Stomach (tissue), 9 donors: ENCODE results near the gene ADGRE3. TPM values are rescaled to one million over a fixed set of nuclear protein-coding genes. Genes with fewer than 3 reads are reported as not detected.
A peak's percentile ranks its signal among the peaks of the same experiment; 100 is the strongest.

Source experiments
- DNase-seq, 2 donors: peaks; one replicate each; pipeline versions ENCODE4 v3.0.0 to v3.0.0-alpha.2; 2013 to 2019
- H3K27ac ChIP-seq, 5 donors: fragments of 200-600 bp in 4 of 5; sonication (generic) in 4 of 5; one replicate each; pipeline ENCODE4 v1.5.1; 2013 to 2019; ENCODE audit warnings: mild to moderate bottlenecking in 1 of 5, moderate library complexity in 1 of 5
- H3K27me3 ChIP-seq, 3 donors: fragments of 200-600 bp; sonication (generic); one replicate each; pipeline ENCODE4 v1.5.1; 2017 to 2019; ENCODE audit warnings: mixed run types in 1 of 3
- H3K36me3 ChIP-seq, 4 donors: fragments of 200-600 bp; sonication (generic); 1 replicate in 3 of 4; 2 replicates in 1 of 4; pipeline ENCODE4 v1.5.1; 2016 to 2019
- H3K4me1 ChIP-seq, 4 donors: fragments of 200-600 bp; sonication (generic); one replicate each; pipeline ENCODE4 v1.5.1; 2016 to 2019
- H3K4me3 ChIP-seq, 4 donors: fragments of 200-600 bp; sonication (generic) in 3 of 4; one replicate each; pipeline ENCODE4 v1.5.1; 2016 to 2019; ENCODE audit warnings: mild to moderate bottlenecking in 1 of 4
- H3K9me3 ChIP-seq, 4 donors: fragments of 200-600 bp; sonication (generic); one replicate each; pipeline ENCODE4 v1.5.1; 2016 to 2019
- CTCF ChIP-seq, 7 experiments: fragments of 450-650 bp in 4 of 7; fragments of 200-600 bp in 3 of 7; sonication (generic) in 3 of 7; IDR thresholded peaks; one replicate each; pipeline ENCODE4 v1.5.1; 2016 to 2019; ENCODE audit warnings: antibody characterized with exemption in 7 of 7, control low read depth in 2 of 7, mild to moderate bottlenecking in 1 of 7
- EP300 ChIP-seq: sonication (generic); formaldehyde crosslinking; IDR thresholded peaks from one replicate; pipeline ENCODE4 v1.6.1; 2017; ENCODE audit warnings: antibody characterized with exemption
- POLR2A ChIP-seq, 4 donors: fragments of 450-650 bp; IDR thresholded peaks; one replicate each; pipeline ENCODE4 v1.6.1; 2016; ENCODE audit warnings: antibody characterized with exemption in 4 of 4, control low read depth in 2 of 4, mild to moderate bottlenecking in 1 of 4, moderate library complexity in 1 of 4
- POLR2AphosphoS5 ChIP-seq, 3 donors: sonication (generic); formaldehyde crosslinking; IDR thresholded peaks; one replicate each; pipeline ENCODE4 v1.6.1; 2016; ENCODE audit warnings: antibody characterized with exemption in 3 of 3
- WGBS, 5 donors: extraction: QIAGEN DNeasy Blood & Tissue Kit in 3 of 5; methylation state at CpG; one replicate each; pipeline versions ENCODE4 v1.1.5 to v1.1.7; 2013 to 2018; 5-methylcytosine and 5-hydroxymethylcytosine counted together
- intact Hi-C: fragments of 100-400 bp; cut with DNase I; formaldehyde crosslinking; loops from one replicate; pipeline ENCODE4 v1.15.1; 2023; ENCODE audit warnings: low total_unique reads
- polyA plus RNA-seq, 3 donors: library from polyadenylated mRNA; stranded (reverse); fragments of 200-250 nt; gene quantifications; one replicate each; pipeline ENCODE4 v1.2.3, GENCODE V29; 2013
- total RNA-seq, 5 donors: library from RNA; depleted of rRNA; stranded (reverse); fragments of >200 nt; gene quantifications; one replicate each; pipeline versions ENCODE4 v1.1.0 to v1.2.3, GENCODE V29; 2014 to 2016
- donor health status: healthy with polysubstance abuse.
- donor health status: Bipolar disorder and iron deficiency.
- donor health status: healthy.

ADGRE3 gene
- total and polyA plus RNA-seq, 8 donors = 0.55 TPM; not detected in 7

GRCh38 chr19:14676762-14677161 is 2.1 kb upstream of the ADGRE3 start:
- TF ChIP-seq POLR2AphosphoS5 (IDR thresholded peaks at IDR 0.05) (no peak), POLR2A (IDR thresholded peaks at IDR 0.05) (no peak), CTCF (IDR thresholded peaks at IDR 0.05) (no peak), EP300 (no peak)
- Histone ChIP-seq H3K27me3 (peaks cover 0 to 36% (median 8%) of the 10 kb centered on the region in 3 donors), H3K4me3 (no peak overlapping the region), H3K36me3 (no peaks in the 10 kb centered on the region), H3K9me3 (no peaks in the 10 kb centered on the region), H3K27ac (no peak overlapping the region), H3K4me1 (no peaks in the 10 kb centered on the region)
- DNase-seq = no peak
- WGBS, 5 donors = 81 to 86% (median 85%) methylated on average over 10 of the region's 10 CpGs
- intact Hi-C loops = no loop called here

GRCh38 chr19:14673088-14673487 is 1.6 kb downstream of the ADGRE3 start:
- H3K4me3 ChIP-seq = no peak overlapping the region
- DNase-seq = no peak
- TF ChIP-seq EP300 (no peak), POLR2A (IDR thresholded peaks at IDR 0.05) (no peak), CTCF (IDR thresholded peaks at IDR 0.05) (no peak), POLR2AphosphoS5 (IDR thresholded peaks at IDR 0.05) (no peak)
- peaks cover 0 to 44% (median 8%) of the 10 kb centered on the region in 3 donors for H3K27me3 ChIP-seq
- peaks cover 0 to 20% (median 19%) of the 10 kb centered on the region in 4 donors for H3K9me3 ChIP-seq
- intact Hi-C loops = no loop called here
- no peak overlapping the region for H3K27ac ChIP-seq
- H3K4me1 ChIP-seq = no peaks in the 10 kb centered on the region
- no peaks in the 10 kb centered on the region for H3K36me3 ChIP-seq
- 63 to 84% (median 68%) methylated on average over 1 of the region's 1 CpG for WGBS, 5 donors

- no peak for DNase-seq
- WGBS, 5 donors = 82 to 91% (median 85%) methylated on average over 3 of the region's 3 CpGs
- Histone ChIP-seq H3K27ac (peak overlapping the region in 1 of 5 donors; percentile 12), H3K27me3 (peaks cover 0 to 44% (median 8%) of the 10 kb centered on the region in 3 donors), H3K36me3 (no peaks in the 10 kb centered on the region), H3K4me1 (no peaks in the 10 kb centered on the region), H3K9me3 (peaks cover 0 to 20% (median 19%) of the 10 kb centered on the region in 4 donors), H3K4me3 (no peak overlapping the region)
- TF ChIP-seq POLR2AphosphoS5 (IDR thresholded peaks at IDR 0.05) (no peak), POLR2A (IDR thresholded peaks at IDR 0.05) (no peak), CTCF (IDR thresholded peaks at IDR 0.05) (no peak), EP300 (no peak)
- intact Hi-C loops = no loop called here
These were observed 2.3 kb downstream of the ADGRE3 start for GRCh38 chr19:14672188-14672872.

GRCh38 chr19:14670408-14670807 is 4.2 kb downstream of the ADGRE3 start:
- H3K36me3 ChIP-seq = no peaks in the 10 kb centered on the region
- peaks cover 0 to 20% (median 19%) of the 10 kb centered on the region in 4 donors for H3K9me3 ChIP-seq
- intact Hi-C loops = no loop called here
- DNase-seq = no peak
- WGBS, 5 donors = 67 to 73% (median 68%) methylated on average over 2 of the region's 2 CpGs
- H3K4me1 ChIP-seq = no peaks in the 10 kb centered on the region
- H3K27me3 ChIP-seq = peaks cover 0 to 42% (median 8%) of the 10 kb centered on the region in 3 donors
- TF ChIP-seq POLR2AphosphoS5 (IDR thresholded peaks at IDR 0.05) (no peak), EP300 (no peak), POLR2A (IDR thresholded peaks at IDR 0.05) (no peak), CTCF (IDR thresholded peaks at IDR 0.05) (no peak)
- H3K27ac ChIP-seq = no peak overlapping the region
- no peak overlapping the region for H3K4me3 ChIP-seq
